HG03460 (cell line): ENCODE measurements around the gene GLIS2.
A peak's percentile ranks its signal among the peaks of the same experiment; 100 is the strongest.

Source experiments
- ATAC-seq: cut with Tn5 transposase; IDR thresholded peaks from one replicate; pipeline ENCODE4 v1.9.1; 2021; ENCODE audit not compliant: unreplicated experiment

GLIS2 gene

GRCh38 chr16:4297480-4297879 is 18.4 kb upstream of the GLIS2 start:
- no peak for ATAC-seq

GRCh38 chr16:4298761-4299522 is 16.9 kb upstream of the GLIS2 start:
- ATAC-seq, result no peak

- ATAC-seq, result no peak
These were observed 14.7 kb upstream of the GLIS2 start for GRCh38 chr16:4301177-4301576.

GRCh38 chr16:4301968-4302367 is 13.9 kb upstream of the GLIS2 start:
- ATAC-seq, result no peak

GRCh38 chr16:4303973-4304372 is 11.9 kb upstream of the GLIS2 start:
- ATAC-seq, result no peak

- ATAC-seq, result no peak
These were observed 9.2 kb upstream of the GLIS2 start for GRCh38 chr16:4306470-4307214.

- ATAC-seq, result peak; percentile 88
These were observed 8.4 kb upstream of the GLIS2 start for GRCh38 chr16:4307215-4308037.

- ATAC-seq, result no peak
These were observed 6.6 kb upstream of the GLIS2 start for GRCh38 chr16:4309102-4309832.

DNA sequence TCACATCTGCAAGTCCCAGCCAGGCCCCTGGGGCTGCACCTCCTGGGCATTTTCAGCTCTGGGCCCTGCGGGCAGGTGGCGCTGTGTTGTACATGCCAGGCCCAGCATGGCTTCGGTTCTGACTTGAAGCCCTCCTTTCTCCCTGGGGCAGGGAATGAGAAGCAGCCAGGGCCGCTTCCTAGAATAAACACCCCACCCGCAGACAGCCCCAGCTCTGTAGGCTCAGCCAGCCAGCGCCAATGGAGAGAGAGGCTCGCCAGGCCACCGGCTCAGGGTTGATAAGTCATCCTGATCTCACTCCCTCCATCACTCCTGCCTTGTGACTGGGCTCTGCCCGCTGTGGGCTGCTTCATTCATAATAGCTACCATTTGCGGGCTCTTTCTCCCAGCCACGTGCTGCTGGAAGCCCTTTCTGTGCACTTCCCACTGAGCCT is 6.0 kb upstream of the GLIS2 start:
- ATAC-seq, result no peak

- ATAC-seq, result peak; percentile 35
These were observed 2.0 kb upstream of the GLIS2 start for GRCh38 chr16:4313563-4314531.

GRCh38 chr16:4314532-4315185 is 1.2 kb upstream of the GLIS2 start:
- ATAC-seq, result no peak

GRCh38 chr16:4316108-4316863 is 419 bp downstream of the GLIS2 start:
- ATAC-seq, result no peak

- ATAC-seq, result no peak
These were observed 1.1 kb downstream of the GLIS2 start for GRCh38 chr16:4316864-4317531.

DNA sequence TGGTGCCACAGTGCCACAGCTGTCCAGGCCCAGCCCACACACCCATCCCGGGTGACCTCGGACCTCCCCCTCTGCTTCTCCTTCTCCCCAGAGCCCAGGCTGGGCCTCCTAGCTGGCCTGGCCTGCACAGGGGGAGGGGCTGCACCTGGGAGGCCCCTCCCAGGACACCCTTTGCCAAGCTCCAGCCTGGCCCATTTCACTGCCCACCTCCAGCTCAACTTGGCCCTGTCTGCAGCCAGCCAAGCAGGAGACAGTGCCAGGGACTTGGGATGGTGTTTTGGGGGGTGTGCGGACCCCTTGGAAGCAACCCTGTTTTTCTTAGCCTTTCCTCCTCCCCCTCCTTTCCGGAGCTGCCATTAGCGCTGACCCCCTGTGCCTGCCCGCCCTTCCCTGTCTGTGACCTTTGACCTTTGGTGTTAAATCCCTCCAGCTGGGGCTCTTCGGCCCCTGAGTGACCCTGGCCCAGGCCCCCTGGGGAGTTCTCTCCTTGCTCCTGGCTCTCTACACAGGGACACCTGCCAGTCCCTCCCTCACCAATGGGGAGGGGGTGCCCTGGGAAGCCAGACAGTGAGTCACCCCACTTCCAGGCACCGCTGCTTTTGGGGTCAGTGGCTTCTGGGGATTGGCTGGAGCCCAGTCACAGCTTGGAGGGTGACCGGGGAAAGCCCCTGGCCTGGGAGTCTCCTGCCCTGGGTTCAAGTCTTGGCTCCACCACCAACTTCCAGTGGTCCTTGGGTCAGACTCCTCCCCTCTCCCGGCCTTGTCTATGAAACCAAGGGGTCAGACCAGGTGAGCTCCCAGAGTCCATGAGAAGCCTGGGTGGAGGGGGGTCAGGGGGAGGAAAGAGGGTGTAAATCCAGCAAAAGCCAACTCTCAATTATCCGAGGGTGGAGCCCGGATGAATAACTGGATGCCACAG is 1.9 kb downstream of the GLIS2 start:
- no peak for ATAC-seq

DNA sequence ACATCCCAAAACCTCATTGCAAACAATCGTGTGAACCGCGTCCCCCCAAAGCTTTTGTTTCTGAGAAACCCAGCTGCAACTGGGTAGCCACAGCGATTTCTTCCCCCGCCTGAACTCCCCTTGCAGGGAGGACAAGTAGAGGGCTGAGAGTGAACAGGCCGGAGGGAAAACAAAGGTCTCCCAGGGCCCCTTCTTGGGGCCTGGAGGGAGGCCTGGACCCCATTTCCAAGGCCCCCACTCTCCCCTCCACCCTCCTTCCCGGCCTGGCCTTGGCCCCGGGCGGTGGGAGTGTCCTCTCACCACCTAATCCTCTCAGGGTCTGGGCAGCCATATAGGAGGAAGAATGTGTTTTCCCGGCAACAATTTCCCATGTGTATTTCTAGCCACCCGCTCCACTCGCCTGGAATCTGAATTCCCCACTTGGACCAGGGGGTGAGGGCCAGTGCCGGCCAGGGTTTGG is 2.6 kb downstream of the GLIS2 start:
- ATAC-seq, result no peak

GRCh38 chr16:4318967-4319366 is 3.1 kb downstream of the GLIS2 start:
- no peak for ATAC-seq
